ENCODE data around the gene PGAP2. TPM values are rescaled to one million over a fixed set of nuclear protein-coding genes. Genes with fewer than 3 reads are reported as not detected.

PGAP2 gene
- total RNA-seq, 5 donors from 2014 or later (not counting 1 experiment from before 2014, with no cell fraction given), result 22.5 to 28.2 (median 24.6) TPM

DNA sequence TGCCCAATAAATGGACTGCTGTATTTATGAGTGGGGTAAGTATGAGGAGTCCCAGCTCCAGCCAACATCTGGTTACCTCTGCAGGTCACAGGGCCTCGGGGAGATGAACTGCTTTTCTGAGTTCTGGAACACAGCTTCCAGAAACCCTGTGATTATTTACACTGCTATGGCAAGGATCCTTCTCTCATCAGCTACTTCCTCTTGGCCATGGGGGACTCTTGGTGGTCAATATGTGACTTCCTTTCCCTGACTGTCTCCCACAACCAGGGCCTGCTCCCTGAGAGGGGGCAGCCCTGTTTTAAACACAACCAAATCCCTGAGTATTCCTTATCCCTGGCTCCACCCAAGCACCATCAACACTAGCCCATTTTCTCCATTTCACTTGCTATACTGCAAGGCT, 22.4 kb downstream of the PGAP2 start:
- Histone ChIP-seq H3K4me3 (ENCODE audit: control insufficient read depth in 1 of 2, extremely low read depth in 1 of 2, low read length in 1 of 2) (no peak overlapping the region), H3K9me3 (no peaks in the 10 kb centered on the region), H3K4me1 (ENCODE audit: control insufficient read depth in 1 of 2, extremely low read depth in 1 of 2, insufficient read depth in 2 of 2, low read length in 2 of 2) (peaks cover 31 to 56% of the 10 kb centered on the region in 2 experiments), H3K36me3 (ENCODE audit: control insufficient read depth in 2 of 2, extremely low read depth in 1 of 2, insufficient read depth in 1 of 2, low read length in 1 of 2) (peaks cover 19 to 75% of the 10 kb centered on the region in 2 donors), H3K27me3 (replicated peaks in 1 of 2; ENCODE audit: control insufficient read depth in 2 of 2, extremely low read depth in 1 of 2, insufficient read depth in 2 of 2, low read length in 1 of 2) (no peaks in the 10 kb centered on the region), H3K27ac (ENCODE audit: low read length) (peak overlapping the region; percentile 47)
- no peak for ATAC-seq (replicated peaks in 1 of 4)
- Mint-ChIP-seq H3K4me3 (peak overlapping the region in 1 of 3 donors; percentile 89), H3K9me3 (no peaks in the 10 kb centered on the region), H3K27me3 (no peaks in the 10 kb centered on the region), H3K4me1 (peaks cover 70 to 87% (median 73%) of the 10 kb centered on the region in 3 donors), H3K27ac (peak overlapping the region; percentile 90 to 94), H3K36me3 (peaks cover 50% of the 10 kb centered on the region)
- ChIA-PET CTCF (interaction anchor here (0.9 to 1.3 kb wide), 3 partner anchors 11 to 18 kb away, joined by 3 read pairs; no protein-coding TSS in a partner anchor), POLR2A (interaction anchor here in 1 of 2 donors (0.6 kb wide), 1 partner anchor 182 kb away, joined by 3 read pairs; no protein-coding TSS in a partner anchor)
- 33% methylated on average over 1 of the region's 1 CpG for WGBS (ENCODE audit: insufficient coverage)
- DNase-seq, result no peak

- Mint-ChIP-seq H3K27me3 (no peaks in the 10 kb centered on the region), H3K27ac (peak overlapping the region; percentile 90 to 94), H3K9me3 (no peaks in the 10 kb centered on the region), H3K4me3 (peak overlapping the region in 1 of 3 donors; percentile 89), H3K4me1 (peaks cover 73 to 87% (median 73%) of the 10 kb centered on the region in 3 donors), H3K36me3 (peaks cover 48% of the 10 kb centered on the region)
- ATAC-seq (replicated peaks in 1 of 4) (peak in 1 of 4 experiments; percentile 31), DNase-seq (no peak)
- Histone ChIP-seq H3K4me3 (ENCODE audit: control insufficient read depth in 1 of 2, extremely low read depth in 1 of 2, low read length in 1 of 2) (no peak overlapping the region), H3K4me1 (ENCODE audit: control insufficient read depth in 1 of 2, extremely low read depth in 1 of 2, insufficient read depth in 2 of 2, low read length in 2 of 2) (peaks cover 36 to 65% of the 10 kb centered on the region in 2 experiments), H3K27me3 (replicated peaks in 1 of 2; ENCODE audit: control insufficient read depth in 2 of 2, extremely low read depth in 1 of 2, insufficient read depth in 2 of 2, low read length in 1 of 2) (no peaks in the 10 kb centered on the region), H3K36me3 (ENCODE audit: control insufficient read depth in 2 of 2, extremely low read depth in 1 of 2, insufficient read depth in 1 of 2, low read length in 1 of 2) (peaks cover 19 to 67% of the 10 kb centered on the region in 2 donors), H3K9me3 (no peaks in the 10 kb centered on the region), H3K27ac (ENCODE audit: low read length) (peak overlapping the region; percentile 47)
- ChIA-PET POLR2A (interaction anchor here in 1 of 2 donors (0.6 kb wide), 2 partner anchors 181 to 241 kb away, joined by 3 read pairs; no protein-coding TSS in a partner anchor), CTCF (interaction anchor here (0.5 to 1.3 kb wide), 5 partner anchors 8 to 249 kb away, joined by 3 to 4 read pairs (median 3); no protein-coding TSS in a partner anchor)
- 68% methylated on average over 10 of the region's 13 CpGs for WGBS (ENCODE audit: insufficient coverage)
These were observed 23.2 kb downstream of the PGAP2 start for GRCh38 chr11:3831378-3832239.

- H3K27me3 Mint-ChIP-seq, result no peaks in the 10 kb centered on the region
- Histone ChIP-seq H3K9me3 (no peaks in the 10 kb centered on the region), H3K4me3 (ENCODE audit: control insufficient read depth in 1 of 2, extremely low read depth in 1 of 2, low read length in 1 of 2) (no peak overlapping the region), H3K4me1 (ENCODE audit: control insufficient read depth in 1 of 2, extremely low read depth in 1 of 2, insufficient read depth in 2 of 2, low read length in 2 of 2) (peaks cover 46 to 77% of the 10 kb centered on the region in 2 experiments), H3K27me3 (replicated peaks in 1 of 2; ENCODE audit: control insufficient read depth in 2 of 2, extremely low read depth in 1 of 2, insufficient read depth in 2 of 2, low read length in 1 of 2) (no peaks in the 10 kb centered on the region), H3K27ac (ENCODE audit: low read length) (peak overlapping the region; percentile 47), H3K36me3 (ENCODE audit: control insufficient read depth in 2 of 2, extremely low read depth in 1 of 2, insufficient read depth in 1 of 2, low read length in 1 of 2) (peaks cover 10 to 56% of the 10 kb centered on the region in 2 donors)
- H3K4me3 Mint-ChIP-seq, result peak overlapping the region in 2 of 3 donors; percentile 25 to 89
- H3K27ac Mint-ChIP-seq, result peak overlapping the region; percentile 90 to 94
- 100% methylated on average over 1 of the region's 2 CpGs for WGBS (ENCODE audit: insufficient coverage)
- POLR2A ChIA-PET, result interaction anchor here in 1 of 2 donors (0.6 to 1.0 kb wide), 3 partner anchors 38 to 174 kb away, joined by 3 read pairs; no protein-coding TSS in a partner anchor
- H3K4me1 Mint-ChIP-seq, result peaks cover 74 to 89% (median 76%) of the 10 kb centered on the region in 3 donors
- DNase-seq (no peak), ATAC-seq (replicated peaks in 1 of 4) (no peak)
- no peaks in the 10 kb centered on the region for H3K9me3 Mint-ChIP-seq
- peaks cover 43% of the 10 kb centered on the region for H3K36me3 Mint-ChIP-seq
- CTCF ChIA-PET, result interaction anchor here in 1 of 2 donors (0.6 to 0.8 kb wide), 2 partner anchors 17 to 21 kb away, joined by 3 to 5 read pairs; no protein-coding TSS in a partner anchor
These were observed 24.5 kb downstream of the PGAP2 start for GRCh38 chr11:3832816-3833215.

DNA sequence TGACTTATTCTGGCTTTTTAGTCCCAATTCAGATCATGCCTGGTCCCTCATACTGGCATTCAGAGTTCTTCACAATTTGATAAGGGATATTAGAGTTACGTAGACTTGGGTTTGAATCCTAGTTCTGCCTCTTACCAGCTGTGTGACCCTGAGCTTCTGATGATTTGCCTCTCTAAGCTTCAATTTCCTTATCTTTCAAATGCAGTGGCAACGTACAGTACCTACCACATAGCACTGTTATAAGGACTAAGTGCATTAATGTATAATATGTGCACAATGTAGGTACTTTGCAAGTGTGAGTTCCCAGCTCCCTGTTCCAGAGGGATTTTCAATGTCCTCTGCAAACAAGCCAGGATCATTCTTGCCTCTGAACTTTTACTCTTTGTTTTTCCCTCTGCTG, 25.1 kb downstream of the PGAP2 start:
- H3K9me3 Mint-ChIP-seq, result no peaks in the 10 kb centered on the region
- peak overlapping the region; percentile 0 to 89 (median 64) for H3K4me3 Mint-ChIP-seq
- peaks cover 44% of the 10 kb centered on the region for H3K36me3 Mint-ChIP-seq
- peak overlapping the region; percentile 90 to 94 for H3K27ac Mint-ChIP-seq
- no peaks in the 10 kb centered on the region for H3K27me3 Mint-ChIP-seq
- peaks cover 53 to 83% of the 10 kb centered on the region in 2 experiments for H3K4me1 ChIP-seq (ENCODE audit: control insufficient read depth in 1 of 2, extremely low read depth in 1 of 2, insufficient read depth in 2 of 2, low read length in 2 of 2)
- no peaks in the 10 kb centered on the region for H3K27me3 ChIP-seq (replicated peaks in 1 of 2; ENCODE audit: control insufficient read depth in 2 of 2, extremely low read depth in 1 of 2, insufficient read depth in 2 of 2, low read length in 1 of 2)
- no peak for DNase-seq
- no peak overlapping the region for H3K4me3 ChIP-seq (ENCODE audit: control insufficient read depth in 1 of 2, extremely low read depth in 1 of 2, low read length in 1 of 2)
- ChIA-PET CTCF (interaction anchor here in 1 of 2 donors (0.6 to 0.8 kb wide), 2 partner anchors 16 to 39 kb away, joined by 3 to 5 read pairs; no protein-coding TSS in a partner anchor), POLR2A (interaction anchor here in 1 of 2 donors (0.7 kb wide), 1 partner anchor 174 kb away, joined by 3 read pairs; no protein-coding TSS in a partner anchor)
- no peaks in the 10 kb centered on the region for H3K9me3 ChIP-seq
- H3K27ac ChIP-seq (ENCODE audit: low read length), result peak overlapping the region; percentile 47
- no peak for ATAC-seq (replicated peaks in 1 of 4)
- H3K36me3 ChIP-seq (ENCODE audit: control insufficient read depth in 2 of 2, extremely low read depth in 1 of 2, insufficient read depth in 1 of 2, low read length in 1 of 2), result peaks cover 6 to 51% of the 10 kb centered on the region in 2 donors
- H3K4me1 Mint-ChIP-seq, result peaks cover 76 to 89% (median 80%) of the 10 kb centered on the region in 3 donors
- WGBS (ENCODE audit: insufficient coverage), result 100% methylated on average over 1 of the region's 2 CpGs

DNA sequence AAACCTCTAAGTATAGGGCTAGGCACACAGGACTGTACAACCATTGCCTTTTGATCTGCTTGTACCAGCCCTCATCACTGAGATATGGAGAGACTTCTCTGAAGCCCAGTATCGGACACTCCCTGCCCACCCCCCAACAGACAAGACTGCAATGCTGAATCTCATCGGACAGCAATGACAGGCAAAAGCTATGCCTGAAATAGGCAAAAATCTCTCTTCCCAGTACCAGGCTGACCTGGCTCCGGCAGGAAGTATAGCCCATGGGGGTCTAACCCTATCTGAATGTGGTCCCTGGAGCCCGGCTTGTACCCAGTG, 25.9 kb downstream of the PGAP2 start:
- peak overlapping the region; percentile 64 to 89 (median 68) for H3K4me3 Mint-ChIP-seq
- Histone ChIP-seq H3K9me3 (no peaks in the 10 kb centered on the region), H3K36me3 (ENCODE audit: control insufficient read depth in 2 of 2, extremely low read depth in 1 of 2, insufficient read depth in 1 of 2, low read length in 1 of 2) (peaks cover 6 to 49% of the 10 kb centered on the region in 2 donors), H3K27ac (ENCODE audit: low read length) (peak overlapping the region; percentile 47), H3K4me1 (ENCODE audit: control insufficient read depth in 1 of 2, extremely low read depth in 1 of 2, insufficient read depth in 2 of 2, low read length in 2 of 2) (peaks cover 59 to 92% of the 10 kb centered on the region in 2 experiments), H3K4me3 (ENCODE audit: control insufficient read depth in 1 of 2, extremely low read depth in 1 of 2, low read length in 1 of 2) (peak overlapping the region in 1 of 2 donors; percentile 49), H3K27me3 (replicated peaks in 1 of 2; ENCODE audit: control insufficient read depth in 2 of 2, extremely low read depth in 1 of 2, insufficient read depth in 2 of 2, low read length in 1 of 2) (no peaks in the 10 kb centered on the region)
- DNase-seq (no peak), ATAC-seq (replicated peaks in 1 of 4) (no peak)
- no peaks in the 10 kb centered on the region for H3K9me3 Mint-ChIP-seq
- ChIA-PET POLR2A (no interaction called here), CTCF (interaction anchor here in 1 of 2 donors (0.6 kb wide), 1 partner anchor 38 kb away, joined by 3 read pairs; no protein-coding TSS in a partner anchor)
- WGBS (ENCODE audit: insufficient coverage), result 61% methylated on average over 2 of the region's 4 CpGs
- peaks cover 85 to 95% (median 89%) of the 10 kb centered on the region in 3 donors for H3K4me1 Mint-ChIP-seq
- peak overlapping the region; percentile 90 to 94 for H3K27ac Mint-ChIP-seq
- peaks cover 48% of the 10 kb centered on the region for H3K36me3 Mint-ChIP-seq
- no peaks in the 10 kb centered on the region for H3K27me3 Mint-ChIP-seq
